HG03095 (cell line): Measurements from ENCODE around the gene FABP1.

Source experiments
- ATAC-seq: cut with Tn5 transposase; IDR thresholded peaks from one replicate; pipeline ENCODE4 v1.9.1; 2021; ENCODE audit warnings: moderate library complexity; ENCODE audit not compliant: unreplicated experiment

The FABP1 gene

DNA sequence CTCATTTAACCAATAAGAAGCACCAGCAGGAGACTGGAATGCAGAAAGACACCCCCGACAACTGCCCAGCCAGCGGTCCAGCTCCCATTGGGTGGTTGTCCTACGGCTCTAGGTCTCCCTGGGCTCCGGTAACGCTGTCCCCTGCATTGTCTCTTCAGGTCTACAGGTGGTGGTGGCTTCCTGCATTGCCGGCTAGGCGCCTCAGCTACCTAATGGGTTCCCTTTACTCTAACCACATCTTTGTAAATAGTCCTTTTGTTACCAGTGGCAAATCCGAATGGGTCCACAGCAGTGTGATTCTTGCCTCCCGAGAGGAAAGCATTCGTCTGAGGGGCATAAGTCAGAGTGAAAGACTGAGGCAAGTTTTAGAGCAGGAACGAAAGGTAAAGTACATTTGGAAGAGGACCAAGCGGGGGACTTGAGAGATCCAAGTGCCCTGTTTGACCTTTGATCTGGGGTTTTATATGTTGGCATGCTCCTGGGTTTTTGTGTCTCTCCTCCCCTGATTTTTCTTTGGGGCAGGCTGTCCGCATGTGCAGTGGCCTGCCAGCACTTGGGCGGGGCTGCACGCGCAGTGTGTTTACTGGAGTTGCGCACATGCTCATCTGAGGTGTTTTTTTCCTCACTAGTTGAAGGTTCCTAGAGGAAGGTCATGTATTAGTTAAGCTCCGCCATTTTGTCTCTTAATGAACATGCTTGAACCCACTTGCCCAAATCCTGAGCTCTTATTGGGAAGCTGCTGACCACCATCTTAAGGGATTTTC lies 11.0 kb downstream of the FABP1 start:
- ATAC-seq, result no peak

DNA sequence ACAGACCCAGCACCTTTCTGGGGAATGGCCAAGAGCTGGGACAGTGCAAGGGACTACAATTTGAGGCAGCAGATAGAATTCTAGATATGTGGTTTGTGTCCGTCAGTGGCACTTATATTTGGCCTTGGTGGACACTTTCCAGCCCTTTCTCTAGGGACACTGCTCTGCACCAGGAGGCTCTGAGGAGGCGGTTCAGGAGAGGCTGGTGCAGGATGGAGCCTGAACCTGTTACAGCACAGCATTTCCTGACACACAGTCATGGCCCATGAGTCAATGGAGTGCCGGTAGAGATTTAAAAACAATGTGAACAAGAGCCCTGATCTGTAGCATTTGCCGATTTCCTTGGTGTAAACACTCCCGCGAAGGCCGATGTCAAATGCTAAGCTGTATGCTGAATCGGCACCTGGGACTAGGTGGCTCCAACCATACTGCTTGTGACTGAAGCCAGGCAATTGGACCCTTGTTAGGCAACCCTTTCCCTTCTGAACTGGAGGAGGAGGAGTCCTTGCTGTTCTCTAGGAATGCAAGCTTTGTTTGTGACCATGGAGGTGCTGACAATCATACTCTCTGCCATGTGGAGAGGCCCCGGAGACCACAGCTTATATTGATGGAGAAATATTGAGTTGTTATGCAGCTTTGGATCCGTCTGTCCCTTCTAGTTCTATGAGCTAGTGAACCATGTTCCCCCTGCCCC lies 11.9 kb downstream of the FABP1 start:
- ATAC-seq, result no peak

DNA sequence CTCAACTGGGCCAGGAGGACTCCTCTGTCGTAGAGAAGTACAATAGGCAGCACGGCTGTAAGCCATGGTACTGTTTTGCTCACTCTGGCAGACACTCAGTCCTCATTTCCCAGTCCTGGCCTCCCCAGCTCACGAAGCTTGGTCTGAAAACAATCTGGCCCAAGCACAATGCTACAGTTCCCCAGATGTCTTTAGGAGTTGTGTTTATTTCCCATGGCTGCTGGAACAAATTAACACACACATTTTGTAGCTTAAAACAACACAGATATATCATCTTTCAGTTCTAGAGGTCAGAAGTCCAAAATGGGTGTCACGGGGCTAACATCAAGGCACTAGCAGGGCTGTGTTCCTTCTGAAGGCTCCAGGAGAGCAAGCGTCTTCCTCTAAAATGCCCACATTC lies 13.0 kb downstream of the FABP1 start:
- ATAC-seq, result no peak

DNA sequence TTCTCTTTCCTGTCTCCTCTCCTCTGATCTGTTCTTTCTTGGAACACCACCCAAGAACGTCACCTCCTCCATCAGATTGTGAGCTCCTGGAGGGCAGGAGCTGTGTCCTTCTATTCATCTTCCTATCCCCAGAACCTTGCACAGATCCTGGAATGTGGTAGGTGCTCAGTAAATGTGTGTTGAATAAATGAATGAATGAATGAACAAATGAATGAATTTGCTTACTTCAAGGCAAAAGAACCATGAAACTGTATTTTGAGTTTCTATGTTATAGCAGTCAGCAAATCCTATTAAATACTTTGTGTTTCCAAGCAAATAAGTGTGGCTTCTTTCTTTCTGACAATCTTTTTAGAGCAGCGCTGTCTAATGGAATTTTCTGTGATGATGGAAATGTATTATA lies 14.8 kb downstream of the FABP1 start:
- ATAC-seq, result no peak

DNA sequence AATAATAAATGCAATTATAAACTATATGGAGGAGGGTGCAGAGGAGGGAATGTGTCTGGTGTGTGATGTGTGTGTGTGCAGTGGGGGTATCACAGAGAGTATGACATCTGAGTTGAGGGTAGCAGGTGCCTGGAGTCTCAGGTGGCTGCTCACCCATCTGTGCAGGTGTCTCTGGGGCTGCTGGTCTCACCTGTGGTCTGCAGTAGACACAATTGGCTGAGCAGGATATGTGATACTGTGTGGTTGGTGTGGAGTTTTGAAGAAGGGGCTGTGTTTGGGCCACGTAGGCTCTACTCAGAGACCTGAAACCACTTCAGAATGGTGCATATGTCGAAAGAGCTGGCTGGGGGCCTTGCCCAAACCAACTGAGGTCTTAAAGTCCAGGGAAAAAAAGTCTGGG lies 17.0 kb downstream of the FABP1 start:
- no peak for ATAC-seq

DNA sequence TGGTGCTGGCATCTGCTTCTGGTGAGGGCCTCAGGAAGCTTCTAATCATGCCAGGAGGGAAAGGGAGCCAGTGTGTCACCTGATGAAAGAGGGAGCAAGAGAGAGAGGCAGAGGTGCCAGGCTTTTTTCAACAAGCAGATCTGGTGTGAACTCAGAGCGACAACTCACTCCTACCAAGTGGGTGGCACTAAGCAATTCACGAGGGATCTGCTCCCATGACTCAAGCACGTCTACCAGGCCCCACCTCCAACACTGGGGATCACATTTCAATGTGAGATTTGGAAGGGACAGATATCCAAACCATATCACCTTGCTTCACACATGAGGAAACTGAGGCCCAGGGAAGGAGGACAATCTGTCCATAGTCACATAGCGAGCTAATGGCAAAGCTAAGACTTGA lies 19.1 kb downstream of the FABP1 start:
- no peak for ATAC-seq

DNA sequence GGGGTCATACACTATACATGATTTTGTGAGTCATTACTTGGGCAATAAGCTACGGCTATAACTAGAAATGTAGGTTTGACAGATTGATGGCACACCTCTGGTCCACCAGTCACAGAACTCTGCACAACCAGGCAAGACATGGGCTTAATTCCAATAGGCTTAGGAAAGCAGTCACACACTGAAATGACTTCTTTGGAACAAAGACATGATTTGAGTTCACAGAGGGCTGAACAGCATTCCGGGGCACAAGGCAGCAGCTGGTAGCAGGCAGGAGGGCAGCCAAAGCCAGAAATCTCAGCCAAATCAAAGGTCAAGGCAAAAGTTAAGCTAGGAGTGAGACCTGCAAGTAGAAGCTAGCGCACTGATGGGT lies 27.4 kb downstream of the FABP1 start:
- ATAC-seq, result no peak

DNA sequence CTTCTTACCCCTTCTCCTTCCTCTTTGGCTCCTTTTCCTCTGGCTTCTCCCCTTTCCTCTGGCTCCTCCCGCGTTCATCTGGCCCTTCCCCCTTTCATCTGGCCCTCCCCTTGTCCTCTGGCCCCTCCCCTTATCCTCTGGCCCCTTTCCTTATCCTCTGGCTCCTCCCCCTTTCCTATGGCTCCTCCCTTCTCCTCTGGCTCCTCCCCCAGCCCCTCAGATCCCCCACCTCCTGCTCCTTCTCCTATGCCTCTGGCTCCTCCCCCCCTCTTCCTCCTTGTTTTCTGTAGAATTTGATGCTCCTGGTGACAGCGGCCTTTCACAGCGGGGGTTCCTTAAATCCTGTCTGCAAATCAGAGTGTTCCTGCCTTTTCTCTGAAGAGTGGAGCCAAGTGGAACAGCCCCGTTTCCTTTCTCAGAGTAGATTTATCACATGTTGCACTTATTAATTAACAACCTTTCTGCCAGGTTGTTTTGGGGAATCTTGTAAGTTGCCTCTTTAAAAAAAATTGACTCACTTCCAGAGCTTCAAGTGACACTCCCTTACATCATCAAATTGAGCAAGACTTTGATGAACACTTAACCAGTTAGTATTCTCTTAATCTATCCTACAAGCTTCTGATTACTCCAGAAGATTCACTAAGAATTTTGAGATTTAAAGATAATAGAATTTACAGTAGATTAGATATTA lies 27.9 kb downstream of the FABP1 start:
- no peak for ATAC-seq

DNA sequence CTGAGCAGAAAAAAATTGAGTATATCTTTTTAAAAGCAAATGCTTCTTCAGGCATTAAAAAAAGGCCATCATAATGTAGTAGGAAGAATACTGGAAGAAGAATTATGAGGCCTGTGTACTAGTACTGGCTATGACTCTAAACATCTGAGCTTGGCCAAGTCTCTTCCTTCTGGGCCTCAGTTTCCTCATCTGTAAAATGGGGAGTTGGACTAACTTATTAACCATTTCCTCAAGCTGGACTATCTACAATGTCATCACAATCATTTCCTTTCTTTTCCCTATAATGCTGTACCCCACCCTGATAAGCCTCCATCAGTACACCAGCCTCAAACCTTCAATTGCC lies 29.3 kb downstream of the FABP1 start:
- no peak for ATAC-seq

DNA sequence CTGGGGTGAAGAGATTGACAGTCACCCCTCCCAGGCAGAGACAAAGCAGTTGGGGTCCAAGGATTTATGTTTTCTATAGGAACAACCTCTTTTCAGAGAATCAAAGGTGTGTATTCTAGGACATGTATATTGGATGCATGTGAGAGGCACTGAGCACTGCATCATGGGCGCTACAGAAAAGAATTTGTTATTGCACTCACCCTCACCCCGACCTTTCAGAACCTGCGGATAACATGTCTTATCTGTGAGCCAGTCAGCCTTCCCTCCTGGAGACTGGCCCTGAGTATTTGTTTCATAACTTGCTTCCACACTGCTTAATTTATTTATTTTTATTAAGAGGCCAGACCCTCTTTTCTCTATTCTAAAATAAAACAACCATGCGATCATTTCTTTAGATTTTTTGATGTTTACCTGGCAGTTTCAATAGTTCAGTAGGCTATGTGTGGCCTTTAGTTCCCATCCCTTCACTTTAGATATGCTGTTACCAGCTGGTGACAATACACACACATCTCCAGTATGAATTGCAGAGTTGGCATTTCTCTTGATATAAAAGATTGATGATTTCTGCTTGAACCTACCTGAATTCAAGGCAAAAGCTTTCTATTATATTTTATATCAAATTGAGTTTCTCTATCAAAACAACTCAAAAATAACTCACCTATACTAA lies 29.8 kb downstream of the FABP1 start:
- ATAC-seq, result no peak

DNA sequence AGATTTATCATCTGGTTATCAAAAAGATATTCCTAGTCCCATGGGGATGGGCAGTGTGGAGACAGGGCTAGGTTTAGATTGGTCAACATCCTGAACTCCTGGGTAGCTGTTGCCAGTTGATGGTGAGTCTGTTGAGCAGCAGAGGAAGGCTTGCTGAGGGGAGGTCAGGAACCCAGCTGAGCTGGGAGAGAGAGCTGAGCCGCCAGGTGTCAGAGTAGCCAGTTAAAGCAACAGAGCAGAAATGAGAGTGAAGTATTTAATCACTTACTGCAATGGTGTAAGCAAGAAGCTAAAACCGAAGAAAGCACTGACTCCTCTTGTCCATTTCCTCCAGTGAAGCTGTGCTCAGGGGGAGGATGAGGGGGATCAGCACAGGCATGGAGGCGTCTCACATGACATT lies 30.7 kb downstream of the FABP1 start:
- no peak for ATAC-seq

DNA sequence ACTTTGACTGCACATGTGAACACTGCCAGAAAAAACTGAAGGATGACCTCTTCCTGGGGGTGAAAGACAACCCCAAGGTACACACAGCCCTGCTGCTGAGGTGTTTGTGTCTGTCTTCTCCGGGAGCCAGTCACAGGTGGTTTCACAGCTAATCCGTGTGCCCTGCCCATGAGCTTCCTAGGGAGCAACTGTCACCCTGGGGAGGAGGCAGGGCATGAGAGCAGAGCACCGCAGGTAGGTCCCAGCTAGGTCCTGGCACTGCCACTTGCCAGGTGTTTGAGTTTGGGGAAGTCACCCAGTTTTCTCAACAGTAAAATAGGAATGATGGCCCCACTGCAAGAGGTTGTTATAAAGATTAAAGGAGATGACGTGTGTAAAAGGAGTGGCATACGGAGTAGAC lies 31.2 kb downstream of the FABP1 start:
- no peak for ATAC-seq

DNA sequence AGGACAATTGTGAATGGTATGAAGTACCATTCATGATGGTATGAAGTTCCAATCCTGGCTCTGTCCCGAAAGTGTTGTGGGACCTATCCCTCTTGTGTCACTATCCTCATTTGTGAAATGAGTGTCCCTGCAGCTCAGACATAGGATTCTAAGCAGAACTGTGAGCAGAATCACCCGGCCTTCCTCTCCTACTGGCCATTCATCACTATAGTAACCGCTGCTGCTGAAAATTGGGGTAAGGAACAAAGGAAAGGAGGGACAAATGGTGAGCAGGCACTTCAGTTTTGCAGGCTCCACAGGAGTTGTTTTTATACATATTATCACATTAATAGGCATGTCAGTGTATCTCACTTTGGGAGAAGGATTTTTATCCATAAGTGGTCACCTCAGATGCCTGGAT lies 32.8 kb downstream of the FABP1 start:
- no peak for ATAC-seq

DNA sequence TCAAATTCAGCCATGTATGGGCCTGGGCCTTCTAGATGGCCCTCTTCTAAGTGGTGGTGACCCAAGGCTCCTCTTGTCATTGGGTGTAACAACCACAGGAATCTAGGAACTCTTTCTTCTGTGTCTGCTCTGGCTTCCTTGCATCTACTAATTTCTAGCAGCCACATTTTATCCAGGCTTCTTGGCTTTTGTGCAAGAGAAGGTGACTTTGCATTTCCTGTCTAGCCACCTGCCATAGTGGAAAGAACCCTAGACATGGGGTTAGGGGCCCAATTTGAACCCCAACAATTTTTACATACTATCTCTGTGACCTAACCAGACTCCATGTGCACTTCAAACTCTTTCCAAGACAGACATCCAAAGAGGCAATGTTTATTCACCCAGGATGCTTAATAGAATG lies 35.1 kb downstream of the FABP1 start:
- no peak for ATAC-seq

DNA sequence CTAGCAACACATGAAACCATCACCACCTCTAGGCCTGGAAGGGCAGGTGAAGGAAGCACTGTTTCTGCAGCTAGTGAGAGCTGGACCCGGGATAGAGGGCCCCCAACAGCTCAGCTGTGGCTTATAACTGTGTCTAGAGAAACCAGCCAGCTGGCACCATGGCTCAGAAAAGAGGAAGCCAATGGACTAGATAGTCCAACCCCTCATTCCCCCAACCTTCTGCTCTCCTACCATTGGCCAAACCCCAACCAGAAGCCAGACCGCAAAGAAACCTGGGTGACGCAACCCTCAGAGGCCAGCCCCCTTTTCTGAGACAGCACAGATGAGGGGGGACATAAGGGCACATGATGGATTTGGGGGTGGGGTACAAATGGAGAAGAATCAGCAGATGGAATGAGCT lies 35.9 kb downstream of the FABP1 start:
- no peak for ATAC-seq

DNA sequence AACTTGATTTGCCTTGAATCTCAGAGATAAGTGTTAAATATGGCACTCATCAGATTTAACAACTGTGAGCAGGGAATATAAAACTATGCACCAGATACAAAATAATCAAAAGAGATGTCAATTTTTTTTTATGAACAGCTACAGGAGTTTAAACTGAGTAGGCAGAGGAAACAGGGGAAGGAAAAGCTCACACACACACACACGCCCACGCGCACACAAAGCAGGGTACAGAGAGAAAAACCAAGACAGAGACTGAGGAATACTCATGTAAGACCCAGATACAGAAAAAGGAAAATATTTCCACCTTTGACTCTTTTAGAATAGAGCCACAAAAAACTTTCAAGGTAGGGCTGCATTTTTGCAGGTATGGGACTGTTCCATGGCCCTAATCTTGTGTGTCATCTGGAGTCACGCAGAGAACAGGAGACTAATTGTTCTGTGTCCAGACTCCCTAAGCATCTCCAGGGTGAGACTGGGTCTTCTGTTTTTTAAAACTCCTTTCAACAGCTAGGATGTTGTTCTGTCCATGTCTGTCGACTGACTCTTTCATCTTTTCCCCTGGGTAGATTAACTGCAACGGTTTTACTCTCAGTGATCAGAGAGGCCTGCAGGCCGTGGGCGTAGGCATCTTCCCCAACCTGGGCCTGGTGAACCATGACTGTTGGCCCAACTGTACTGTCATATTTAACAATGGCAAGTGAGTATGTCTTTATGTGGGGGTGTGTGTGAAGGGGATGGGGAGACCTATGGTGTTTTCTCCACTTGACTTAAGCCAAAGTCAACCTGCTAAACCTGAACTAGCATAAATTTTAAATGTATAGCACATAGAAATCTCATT lies 37.2 kb downstream of the FABP1 start:
- no peak for ATAC-seq

DNA sequence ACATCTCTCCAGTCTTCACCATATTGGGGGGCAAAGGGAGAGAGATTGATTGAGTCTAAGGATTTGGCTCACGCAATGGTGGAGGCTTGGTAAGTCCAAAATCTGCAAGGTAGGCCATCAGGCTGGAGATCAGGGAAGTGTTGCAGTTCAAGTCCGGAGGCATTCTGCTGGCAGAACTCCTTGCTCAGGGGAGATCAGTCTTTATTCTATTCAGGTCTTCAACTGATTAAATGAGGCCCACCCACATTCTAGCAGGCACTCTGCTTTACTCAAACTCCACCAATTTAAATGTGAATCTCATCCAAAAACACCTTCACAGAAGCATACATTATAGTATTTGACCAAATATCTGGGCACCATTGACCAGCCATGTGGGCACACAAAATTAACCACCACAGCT lies 38.9 kb downstream of the FABP1 start:
- no peak for ATAC-seq

DNA sequence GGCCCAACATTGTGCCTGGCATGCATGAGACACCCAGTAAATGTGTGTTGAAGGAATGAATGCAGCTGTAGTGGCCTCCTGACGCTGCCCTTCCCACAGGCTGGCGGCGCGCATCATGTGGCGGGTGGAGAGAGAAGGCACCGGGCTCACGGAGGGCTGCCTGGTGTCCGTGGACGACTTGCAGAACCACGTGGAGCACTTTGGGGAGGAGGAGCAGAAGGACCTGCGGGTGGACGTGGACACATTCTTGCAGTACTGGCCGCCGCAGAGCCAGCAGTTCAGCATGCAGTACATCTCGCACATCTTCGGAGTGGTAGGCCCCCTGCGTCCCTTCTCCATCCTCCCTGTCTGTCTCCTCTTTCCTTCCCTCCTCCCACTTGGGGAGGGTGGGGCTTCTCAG lies 40.1 kb downstream of the FABP1 start:
- no peak for ATAC-seq

DNA sequence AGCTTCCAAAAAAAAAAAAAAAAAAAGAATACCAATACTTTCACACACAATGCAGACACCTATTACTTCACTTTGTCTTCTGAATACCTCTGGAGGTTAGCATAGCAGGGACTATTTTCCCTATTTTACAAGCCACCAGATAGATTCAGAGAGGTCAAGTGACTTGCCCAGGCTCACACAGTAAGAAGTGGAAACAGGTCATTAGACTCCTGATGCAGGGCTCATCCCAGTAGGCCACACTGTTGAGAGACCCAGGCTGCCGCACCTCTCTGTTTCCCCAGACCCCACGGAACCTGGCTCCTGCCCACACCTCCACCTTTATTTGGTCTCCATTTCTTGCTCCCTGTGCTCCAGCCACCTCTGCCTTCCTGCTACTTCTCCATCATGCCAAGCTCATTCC lies 40.8 kb downstream of the FABP1 start:
- no peak for ATAC-seq

DNA sequence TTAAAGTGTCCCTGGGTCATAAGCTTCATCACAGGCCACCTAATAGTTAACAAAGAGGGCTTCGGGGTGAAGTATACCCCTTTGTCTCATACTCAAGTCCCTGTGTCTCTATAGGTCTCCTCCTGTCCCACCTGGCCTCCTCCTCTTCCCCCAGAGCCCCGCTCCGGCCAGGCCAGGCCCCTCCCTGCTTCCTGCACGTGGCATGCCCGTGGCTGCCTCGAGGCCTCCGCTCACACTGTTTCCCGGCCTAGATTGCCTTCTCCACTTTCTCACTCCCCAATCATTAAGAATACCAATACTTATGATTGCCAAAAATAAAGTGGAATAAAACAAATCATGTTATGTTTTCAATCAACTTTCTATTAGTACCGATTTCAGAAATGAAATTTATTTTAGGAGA lies 41.5 kb downstream of the FABP1 start:
- ATAC-seq, result no peak

DNA sequence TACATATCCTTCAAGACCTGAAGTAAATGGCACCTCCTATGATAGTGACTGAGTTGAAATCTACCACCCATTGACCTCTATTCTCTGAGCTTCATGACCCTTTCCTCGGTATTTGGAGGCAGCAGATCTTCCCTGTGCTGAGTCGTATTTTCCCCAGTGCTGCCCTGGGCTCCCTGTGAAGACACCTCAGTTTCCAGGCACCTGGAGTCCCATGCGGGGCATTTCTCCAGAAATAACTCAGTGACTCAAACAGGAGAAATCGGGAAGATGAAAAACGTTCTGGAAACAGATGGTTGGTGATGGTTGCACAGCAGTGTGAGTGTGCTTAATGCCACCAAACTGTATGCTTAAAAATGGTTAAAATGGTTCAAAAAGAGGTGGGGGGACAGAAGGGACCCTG lies 42.3 kb downstream of the FABP1 start:
- ATAC-seq, result no peak
